Hepatocyte (in vitro differentiated cells): ENCODE data around the gene WBP1L. TPM values are rescaled to one million over a fixed set of nuclear protein-coding genes. Genes with fewer than 3 reads are reported as not detected.

Source experiments
- DNase-seq: peaks from one replicate; pipeline ENCODE4 v3.0.0-alpha.2; 2016; ENCODE audit warnings: low spot score
- H2AFZ ChIP-seq: fragments of 200-600 bp; sonication (generic); 2 replicates; pipeline ENCODE4 v1.6.0; 2016; ENCODE audit warnings: antibody characterized with exemption, mild to moderate bottlenecking
- H3K27ac ChIP-seq: fragments of 200-600 bp; sonication (generic); 2 replicates; pipeline ENCODE4 v1.5.1; 2016; ENCODE audit warnings: mild to moderate bottlenecking
- H3K27me3 ChIP-seq: fragments of 200-600 bp; sonication (generic); 2 replicates; pipeline ENCODE4 v1.6.1; 2016
- H3K36me3 ChIP-seq: fragments of 200-600 bp; sonication (generic); replicated peaks from 2 replicates; pipeline ENCODE4 v1.5.1; 2016; ENCODE audit warnings: low read depth; ENCODE audit not compliant: insufficient read depth
- H3K4me1 ChIP-seq: fragments of 200-600 bp; sonication (generic); 2 replicates; pipeline ENCODE4 v1.5.1; 2016; ENCODE audit warnings: mild to moderate bottlenecking, moderate library complexity; ENCODE audit not compliant: insufficient read depth
- H3K4me2 ChIP-seq: fragments of 200-600 bp; sonication (generic); 2 replicates; pipeline ENCODE4 v1.6.0; 2016
- H3K4me3 ChIP-seq: fragments of 200-600 bp; sonication (generic); 2 replicates; pipeline ENCODE4 v1.5.1; 2016; ENCODE audit warnings: mild to moderate bottlenecking
- H3K79me2 ChIP-seq: fragments of 200-600 bp; sonication (generic); 2 replicates; pipeline ENCODE4 v1.6.0; 2017; ENCODE audit warnings: mild to moderate bottlenecking
- H3K9me2 ChIP-seq: fragments of 200-600 bp; sonication (generic); replicated peaks from 2 replicates; pipeline ENCODE4 v1.6.0; 2017; ENCODE audit warnings: mild to moderate bottlenecking; ENCODE audit not compliant: insufficient read depth
- H3K9me3 ChIP-seq: fragments of 200-600 bp; sonication (generic); 2 replicates; pipeline ENCODE4 v1.5.1; 2016; ENCODE audit warnings: low read depth, mild to moderate bottlenecking
- H4K20me1 ChIP-seq: fragments of 200-600 bp; sonication (generic); 2 replicates; pipeline ENCODE4 v1.6.0; 2016; ENCODE audit warnings: mild to moderate bottlenecking; ENCODE audit not compliant: insufficient read depth, poor library complexity, severe bottlenecking
- EZH2 ChIP-seq: fragments of 200-600 bp; sonication (generic); IDR thresholded peaks from 2 replicates; pipeline ENCODE4 v1.6.1; 2016; ENCODE audit warnings: antibody characterized with exemption, mild to moderate bottlenecking, borderline replicate concordance
- EZH2phosphoT487 ChIP-seq: fragments of 200-600 bp; sonication (generic); IDR thresholded peaks from one replicate; pipeline ENCODE4 v1.6.1; 2018; ENCODE audit warnings: antibody characterized with exemption, mild to moderate bottlenecking, low read depth, moderate library complexity; ENCODE audit not compliant: unreplicated experiment, severe bottlenecking
- WGBS: methylation state at CpG from one replicate; pipeline ENCODE4 v1.1.6; 2016; ENCODE audit warnings: low lambda C conversion rate; ENCODE audit errors: missing lambda C conversion rate; 5-methylcytosine and 5-hydroxymethylcytosine counted together
- polyA plus RNA-seq: library from polyadenylated mRNA; unstranded; fragments of >200 nt; fragmentation: Nextera tagmentation; extraction: Ambion mirVana; gene quantifications from 2 replicates; pipeline ENCODE4 v1.2.1, GENCODE V29; 2016
- total RNA-seq: library from RNA; depleted of rRNA; stranded (reverse); fragments of >200 nt; gene quantifications from 2 replicates; pipeline ENCODE4 v1.2.3, GENCODE V29; 2014
- TF ChIP-seq, protein P1 (sequence below): fragments of 200-600 bp; sonication (generic); IDR thresholded peaks from 2 replicates; pipeline ENCODE4 v1.5.1; 2016; ENCODE audit warnings: antibody characterized with exemption, mild to moderate bottlenecking; ENCODE audit not compliant: poor library complexity

WBP1L gene
- total and polyA plus RNA-seq, 2 experiments from 2014 or later, result 21.6 to 57.1 TPM

DNA sequence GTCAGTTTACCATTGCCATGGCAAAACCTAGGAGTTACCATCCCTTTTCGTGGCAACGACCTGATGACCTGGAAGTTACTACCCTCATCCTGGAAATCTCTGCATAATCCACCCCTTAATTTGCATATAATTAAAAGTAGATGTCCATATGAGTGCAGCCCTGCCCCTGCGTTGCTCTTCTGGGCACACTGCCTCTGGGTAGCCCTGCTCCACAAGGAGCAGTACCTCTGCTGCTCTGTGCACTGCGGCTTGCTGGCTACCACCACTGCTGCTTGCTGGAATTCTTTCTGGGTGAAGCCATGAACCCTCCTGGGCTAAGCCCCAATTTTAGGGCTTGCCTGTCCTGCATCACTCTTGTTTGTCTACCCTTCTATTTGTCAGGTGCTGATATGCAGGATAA is 80.9 kb downstream of the WBP1L start:
- WGBS, result 97% methylated on average over 4 of the region's 4 CpGs
- Histone ChIP-seq H3K9me2 (no peaks in the 10 kb centered on the region), H3K27ac (no peak overlapping the region), H3K79me2 (no peaks in the 10 kb centered on the region), H3K4me1 (no peaks in the 10 kb centered on the region), H4K20me1 (no peaks in the 10 kb centered on the region), H2AFZ (no peak overlapping the region), H3K36me3 (no peaks in the 10 kb centered on the region), H3K27me3 (no peaks in the 10 kb centered on the region), H3K4me2 (no peak overlapping the region), H3K4me3 (no peak overlapping the region), H3K9me3 (no peaks in the 10 kb centered on the region)
- no peak for DNase-seq
- TF ChIP-seq, protein P1, sequence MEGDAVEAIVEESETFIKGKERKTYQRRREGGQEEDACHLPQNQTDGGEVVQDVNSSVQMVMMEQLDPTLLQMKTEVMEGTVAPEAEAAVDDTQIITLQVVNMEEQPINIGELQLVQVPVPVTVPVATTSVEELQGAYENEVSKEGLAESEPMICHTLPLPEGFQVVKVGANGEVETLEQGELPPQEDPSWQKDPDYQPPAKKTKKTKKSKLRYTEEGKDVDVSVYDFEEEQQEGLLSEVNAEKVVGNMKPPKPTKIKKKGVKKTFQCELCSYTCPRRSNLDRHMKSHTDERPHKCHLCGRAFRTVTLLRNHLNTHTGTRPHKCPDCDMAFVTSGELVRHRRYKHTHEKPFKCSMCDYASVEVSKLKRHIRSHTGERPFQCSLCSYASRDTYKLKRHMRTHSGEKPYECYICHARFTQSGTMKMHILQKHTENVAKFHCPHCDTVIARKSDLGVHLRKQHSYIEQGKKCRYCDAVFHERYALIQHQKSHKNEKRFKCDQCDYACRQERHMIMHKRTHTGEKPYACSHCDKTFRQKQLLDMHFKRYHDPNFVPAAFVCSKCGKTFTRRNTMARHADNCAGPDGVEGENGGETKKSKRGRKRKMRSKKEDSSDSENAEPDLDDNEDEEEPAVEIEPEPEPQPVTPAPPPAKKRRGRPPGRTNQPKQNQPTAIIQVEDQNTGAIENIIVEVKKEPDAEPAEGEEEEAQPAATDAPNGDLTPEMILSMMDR, result no peak
- TF ChIP-seq EZH2 (no peak), EZH2phosphoT487 (no peak)

DNA sequence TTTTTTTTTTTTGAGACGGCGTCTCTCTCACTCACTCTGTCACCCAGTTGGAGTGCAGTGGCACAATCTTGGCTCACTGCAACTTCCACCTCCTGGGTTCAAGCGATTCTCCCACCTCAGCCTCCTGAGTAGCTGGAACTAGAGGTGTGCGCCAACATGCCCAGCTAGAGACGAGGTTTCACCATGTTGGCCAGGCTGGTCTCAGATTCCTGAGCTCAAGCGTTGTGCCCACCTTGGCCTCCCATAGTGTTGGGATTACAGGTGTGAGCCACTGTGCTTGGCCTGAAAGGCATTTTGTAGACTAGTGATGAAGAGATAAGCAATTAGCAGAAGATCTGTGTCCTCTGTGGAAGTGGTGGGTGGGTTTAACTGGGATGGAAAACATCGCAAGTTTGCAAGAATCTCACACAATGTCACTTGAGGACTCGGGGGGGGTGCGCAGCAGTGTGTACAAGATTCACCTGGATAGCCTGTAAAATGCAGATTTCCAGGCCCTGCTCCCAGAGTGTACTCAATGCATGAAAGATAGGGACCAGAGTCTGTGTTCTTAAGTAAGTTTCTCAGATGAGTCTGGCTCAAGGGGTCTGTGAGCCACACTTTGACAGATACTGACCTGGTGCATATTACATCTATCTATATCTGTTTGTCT is 82.5 kb downstream of the WBP1L start:
- H3K4me3 ChIP-seq, result no peak overlapping the region
- no peak for DNase-seq
- H3K27ac ChIP-seq, result no peak overlapping the region
- no peaks in the 10 kb centered on the region for H3K36me3 ChIP-seq
- no peak overlapping the region for H3K4me2 ChIP-seq
- H4K20me1 ChIP-seq, result no peaks in the 10 kb centered on the region
- H3K79me2 ChIP-seq, result no peaks in the 10 kb centered on the region
- H3K4me1 ChIP-seq, result no peaks in the 10 kb centered on the region
- H2AFZ ChIP-seq, result no peak overlapping the region
- TF ChIP-seq, protein P1, result no peak
- no peak for TF ChIP-seq EZH2phosphoT487
- TF ChIP-seq EZH2, result no peak
- 91% methylated on average over 9 of the region's 9 CpGs for WGBS
- H3K9me2 ChIP-seq, result no peaks in the 10 kb centered on the region
- H3K9me3 ChIP-seq, result no peaks in the 10 kb centered on the region
- H3K27me3 ChIP-seq, result no peaks in the 10 kb centered on the region

DNA sequence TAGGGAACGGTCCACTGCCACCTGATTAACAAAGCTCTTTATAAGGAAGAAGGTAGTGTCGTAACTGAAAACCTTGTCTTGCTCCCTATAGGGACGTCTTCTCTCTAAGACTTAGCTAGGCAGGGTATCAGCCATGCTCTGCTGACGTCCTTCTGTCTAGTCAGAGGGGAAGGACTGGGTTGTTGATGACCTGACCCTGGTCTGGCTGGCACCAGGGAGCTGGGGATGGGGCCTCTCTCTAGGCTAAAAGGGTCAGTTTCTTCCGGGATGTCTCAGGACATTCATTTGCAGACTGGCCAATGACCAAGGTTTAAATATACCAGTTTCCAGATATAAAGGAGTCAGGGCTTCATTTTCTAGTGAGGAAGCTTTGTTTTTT is 83.8 kb downstream of the WBP1L start:
- H3K79me2 ChIP-seq, result no peaks in the 10 kb centered on the region
- no peaks in the 10 kb centered on the region for H3K27me3 ChIP-seq
- H3K4me2 ChIP-seq, result no peak overlapping the region
- no peak overlapping the region for H3K4me3 ChIP-seq
- H3K9me2 ChIP-seq, result no peaks in the 10 kb centered on the region
- no peak for TF ChIP-seq EZH2phosphoT487
- no peak for TF ChIP-seq EZH2
- TF ChIP-seq, protein P1, result no peak
- H3K36me3 ChIP-seq, result no peaks in the 10 kb centered on the region
- H3K4me1 ChIP-seq, result no peaks in the 10 kb centered on the region
- no peaks in the 10 kb centered on the region for H3K9me3 ChIP-seq
- H4K20me1 ChIP-seq, result no peaks in the 10 kb centered on the region
- DNase-seq, result no peak
- WGBS, result 78% methylated on average over 5 of the region's 5 CpGs
- no peak overlapping the region for H2AFZ ChIP-seq
- H3K27ac ChIP-seq, result no peak overlapping the region
